ENCODE measurements around the gene FAM163A.

DNA sequence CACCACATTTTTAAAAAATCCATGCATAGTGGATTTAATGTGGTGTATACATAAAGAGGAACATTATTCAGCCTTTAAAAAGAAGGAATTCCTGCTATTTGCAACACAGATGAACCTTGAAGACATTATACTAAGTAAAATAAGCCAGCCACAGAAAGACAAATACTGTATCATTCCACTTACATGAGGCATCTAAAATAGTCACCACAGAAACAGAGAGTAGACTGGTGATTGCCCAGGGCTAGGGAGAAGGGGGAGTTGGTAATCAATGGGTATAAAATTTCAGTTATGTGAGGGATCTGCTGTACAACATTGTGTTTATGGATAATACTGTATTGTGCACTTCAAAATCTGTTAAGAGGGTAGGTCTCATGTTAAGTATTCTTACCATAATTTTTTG is 10.0 kb downstream of the FAM163A start:
- TF ChIP-seq CTCF (IDR thresholded peaks at IDR 0.05) (no peak), POLR2A (IDR thresholded peaks at IDR 0.05) (no peak)
